CD4-positive, alpha-beta T cell (primary cell): ENCODE results near the gene ZMAT5. TPM values are rescaled to one million over a fixed set of nuclear protein-coding genes. Genes with fewer than 3 reads are reported as not detected.

Source experiments
- ATAC-seq: fragments of 200-7000 bp; cut with Tn5 transposase; one replicate; pipeline ENCODE4 v1.10.0; 2022; ENCODE audit warnings: mild to moderate bottlenecking; ENCODE audit not compliant: poor library complexity
- CTCF ChIA-PET: fragments of 350-600 bp; sonication (Branson Sonifier 250); formaldehyde crosslinking; loops from one replicate; lab custom pipeline; 2021; ENCODE audit warnings: antibody characterized with exemption, inconsistent platforms; lab: Charles Lee
- POLR2A ChIA-PET: fragments of 350-600 bp; sonication (Branson Sonifier 250); formaldehyde crosslinking; loops from one replicate; lab custom pipeline; 2021; ENCODE audit warnings: antibody characterized with exemption, inconsistent platforms; lab: Charles Lee
- DNase-seq, 14 experiments: peaks; one replicate each; pipeline ENCODE4 v3.0.0-alpha.2; 2013 to 2020; ENCODE audit warnings: mixed read lengths in 2 of 14
- H3K27ac ChIP-seq, 2 donors: one replicate each; pipeline versions ENCODE4 v1.5.1 to v1.7.0; 2013; ENCODE audit warnings: low read length in 2 of 2, low read depth in 1 of 2, mild to moderate bottlenecking in 1 of 2
- H3K27me3 ChIP-seq, 2 experiments: 1 replicate in 1 of 2; 2 replicates in 1 of 2; pipeline versions ENCODE4 v1.6.1 to v1.7.0; 2013; ENCODE audit warnings: low read length in 2 of 2, control low read depth in 1 of 2, mild to moderate bottlenecking in 1 of 2, moderate library complexity in 1 of 2; ENCODE audit not compliant: insufficient read depth in 2 of 2, control insufficient read depth in 1 of 2
- H3K36me3 ChIP-seq: one replicate; pipeline ENCODE4 v1.6.1; 2013; ENCODE audit warnings: low read length, control low read depth; ENCODE audit not compliant: insufficient read depth
- H3K4me1 ChIP-seq: one replicate; pipeline ENCODE4 v1.6.1; 2013; ENCODE audit warnings: low read length, control low read depth; ENCODE audit not compliant: insufficient read depth
- H3K4me3 ChIP-seq: one replicate; pipeline ENCODE4 v1.5.1; 2013; ENCODE audit warnings: mild to moderate bottlenecking, low read length, moderate library complexity
- H3K9me3 ChIP-seq, 2 experiments: 1 replicate in 1 of 2; 2 replicates in 1 of 2; pipeline versions ENCODE4 v1.6.1 to v1.7.0; 2013; ENCODE audit warnings: low read length in 2 of 2, mild to moderate bottlenecking in 2 of 2, control low read depth in 1 of 2, moderate library complexity in 1 of 2; ENCODE audit not compliant: control insufficient read depth in 1 of 2, insufficient read depth in 1 of 2
- H3K27ac Mint-ChIP-seq: one replicate; pipeline ENCODE4 v1.8.0; 2020; ENCODE audit warnings: mixed read lengths
- H3K27me3 Mint-ChIP-seq: one replicate; pipeline ENCODE4 v1.8.0; 2021; ENCODE audit warnings: mixed read lengths
- H3K36me3 Mint-ChIP-seq: one replicate; pipeline ENCODE4 v1.8.0; 2021; ENCODE audit warnings: low read depth, mixed read lengths
- H3K4me1 Mint-ChIP-seq: one replicate; pipeline ENCODE4 v1.8.0; 2021; ENCODE audit warnings: low read depth, mixed read lengths
- H3K4me3 Mint-ChIP-seq: one replicate; pipeline ENCODE4 v1.8.0; 2020; ENCODE audit warnings: mild to moderate bottlenecking, mixed read lengths
- H3K9me3 Mint-ChIP-seq: one replicate; pipeline ENCODE4 v1.8.0; 2020; ENCODE audit warnings: mixed read lengths
- CTCF ChIP-seq: fragments of 200-600 bp; IDR thresholded peaks from one replicate; pipeline ENCODE4 v1.8.0; 2022; ENCODE audit warnings: antibody characterized with exemption, mild to moderate bottlenecking
- intact Hi-C, 2 experiments: fragments of 100-400 bp; cut with DNase I in 1 of 2; cut with micrococcal nuclease in 1 of 2; formaldehyde crosslinking; loops; one replicate each; pipeline versions ENCODE4 v1.15.1 to v1.9.0; 2023 to 2025; cut with DNase I, micrococcal nuclease
- total RNA-seq, 174 experiments: library from RNA in 2 of 174; stranded (reverse) in 2 of 174; gene quantifications; one replicate each; pipeline ENCODE4 v1.2.3 and lab custom pipeline; 2021 to 2026

Gene ZMAT5
- total RNA-seq, 2 experiments from 2014 or later: 5.6 to 6.6 TPM

GRCh38 chr22:29769723-29770321, 3.0 kb upstream of the ZMAT5 start:
- H3K4me3 ChIP-seq: no peak overlapping the region
- ChIA-PET POLR2A (interaction anchor here (0.7 kb wide), 1 partner anchor 68 kb away, joined by 3 read pairs; no protein-coding TSS in a partner anchor), CTCF (no interaction called here)
- Mint-ChIP-seq H3K4me1 (peaks cover 34% of the 10 kb centered on the region), H3K36me3 (peaks cover 51% of the 10 kb centered on the region), H3K27me3 (no peaks in the 10 kb centered on the region), H3K9me3 (no peaks in the 10 kb centered on the region), H3K27ac (no peak overlapping the region), H3K4me3 (peak overlapping the region; percentile 34)
- H3K9me3 ChIP-seq: no peaks in the 10 kb centered on the region
- peaks cover 22% of the 10 kb centered on the region for H3K36me3 ChIP-seq
- no peak for ATAC-seq
- peaks cover 30% of the 10 kb centered on the region for H3K4me1 ChIP-seq
- H3K27me3 ChIP-seq: no peaks in the 10 kb centered on the region
- no peak for TF ChIP-seq CTCF
- DNase-seq: no peak
- intact Hi-C loops: loop anchor here (1.0 to 10.0 kb wide), 7 partner anchors 65 to 1982 kb away; partner anchors contain the start of genes AP1B1 (in 1 of the 2), DEPDC5 (in 1 of the 2), MTFP1 (in 1 of the 2) and MTMR3 (in 1 of the 2)
- H3K27ac ChIP-seq: no peak overlapping the region

- no peak for TF ChIP-seq CTCF
- intact Hi-C loops: loop anchor here (1.0 to 10.0 kb wide), 7 partner anchors 114 to 1984 kb away; partner anchors contain the start of genes AP1B1 (in 1 of the 2), DEPDC5 (in 1 of the 2), MTFP1 (in 1 of the 2) and MTMR3 (in 1 of the 2)
- H3K36me3 ChIP-seq: peaks cover 22% of the 10 kb centered on the region
- Mint-ChIP-seq H3K36me3 (peaks cover 51% of the 10 kb centered on the region), H3K4me3 (peak overlapping the region; percentile 98), H3K4me1 (peaks cover 34% of the 10 kb centered on the region), H3K27ac (peak overlapping the region; percentile 88), H3K27me3 (no peaks in the 10 kb centered on the region), H3K9me3 (no peaks in the 10 kb centered on the region)
- ATAC-seq (no peak), DNase-seq (no peak)
- no peaks in the 10 kb centered on the region for H3K9me3 ChIP-seq
- peak overlapping the region; percentile 83 for H3K4me3 ChIP-seq
- peaks cover 30% of the 10 kb centered on the region for H3K4me1 ChIP-seq
- ChIA-PET CTCF (no interaction called here), POLR2A (no interaction called here)
- H3K27ac ChIP-seq: no peak overlapping the region
- no peaks in the 10 kb centered on the region for H3K27me3 ChIP-seq
Observed at GRCh38 chr22:29768052-29768693, 1.4 kb upstream of the ZMAT5 start.

- Histone ChIP-seq H3K27ac (peak within 1 kb of the TSS; percentile 73 to 78), H3K27me3 (no peaks in the 10 kb centered on the region), H3K36me3 (peaks cover 22% of the 10 kb centered on the region), H3K9me3 (no peaks in the 10 kb centered on the region), H3K4me3 (peak within 1 kb of the TSS; percentile 83), H3K4me1 (peaks cover 30% of the 10 kb centered on the region)
- Mint-ChIP-seq H3K4me1 (peaks cover 34% of the 10 kb centered on the region), H3K9me3 (no peaks in the 10 kb centered on the region), H3K27ac (peak within 1 kb of the TSS; percentile 88), H3K4me3 (peak within 1 kb of the TSS; percentile 98), H3K36me3 (peaks cover 49% of the 10 kb centered on the region), H3K27me3 (no peaks in the 10 kb centered on the region)
- CTCF ChIA-PET: no interaction called here
- DNase-seq (peak; percentile 88 to 96 (median 91)), ATAC-seq (peak; percentile 79)
- no peak for TF ChIP-seq CTCF
- intact Hi-C loops: loop anchor here (1.0 to 10.0 kb wide), 11 partner anchors 71 to 1985 kb away; partner anchors contain the start of genes AP1B1 (in 1 of the 2), ASCC2 (in 1 of the 2), DEPDC5 (in 1 of the 2) and MTFP1 (in 1 of the 2)
- POLR2A ChIA-PET: interaction anchor here (0.6 to 1.9 kb wide), 13 partner anchors 8 to 656 kb away, joined by 3 to 14 read pairs (median 3); partner anchors contain the start of genes ASCC2 and THOC5
Observed at GRCh38 chr22:29767171-29768051, 604 bp upstream of the ZMAT5 start, which contains the start of gene UQCR10. UQCR10 (plus strand) TSS chr22:29767369; CDS start chr22:29767399, 30 bp downstream.
